Testis (tissue), 2 donors: ENCODE results near the gene GNA14.

Source experiments
- POLR2A ChIP-seq: fragments of 450-650 bp; IDR thresholded peaks from one replicate; pipeline ENCODE4 v1.6.1; 2017; ENCODE audit warnings: antibody characterized with exemption, mild to moderate bottlenecking, moderate library complexity
- TF ChIP-seq, protein P1 (sequence below), 3 experiments: fragments of 450-650 bp in 2 of 3; fragments of 200-600 bp in 1 of 3; sonication (generic) in 1 of 3; IDR thresholded peaks; one replicate each; pipeline ENCODE4 v1.5.1; 2016 to 2019; ENCODE audit warnings: antibody characterized with exemption in 3 of 3, mild to moderate bottlenecking in 2 of 3, moderate library complexity in 1 of 3

DNA sequence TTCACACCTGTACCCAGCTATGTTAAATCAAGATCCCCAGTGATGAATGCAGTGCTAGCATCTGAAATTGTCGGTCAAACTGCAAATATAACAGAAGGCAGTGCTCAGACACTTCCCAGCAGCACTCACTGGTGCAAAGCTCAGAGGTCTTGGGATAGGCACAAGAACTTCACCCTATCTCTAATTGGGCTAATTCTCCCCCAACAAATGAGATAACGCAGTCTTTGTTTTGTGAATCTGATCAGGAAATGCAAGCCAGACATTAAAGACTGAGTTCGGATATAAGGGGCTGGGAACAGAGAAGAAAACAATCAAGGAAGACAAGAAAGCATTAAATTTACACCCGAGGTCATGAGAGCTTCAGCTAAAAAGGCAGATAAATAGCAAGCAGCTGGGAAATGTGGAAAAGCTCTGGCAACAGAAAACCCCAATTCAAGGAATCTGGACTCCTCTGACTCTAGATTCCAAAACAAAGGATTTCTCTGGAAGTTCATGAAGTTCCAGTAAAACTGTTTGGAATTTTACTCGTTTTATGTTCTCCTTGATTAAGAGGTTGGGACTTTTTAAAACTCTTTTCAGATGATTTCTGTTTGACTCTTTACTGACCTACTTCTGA lies 65.1 kb downstream of the GNA14 start:
- TF ChIP-seq, protein P1, sequence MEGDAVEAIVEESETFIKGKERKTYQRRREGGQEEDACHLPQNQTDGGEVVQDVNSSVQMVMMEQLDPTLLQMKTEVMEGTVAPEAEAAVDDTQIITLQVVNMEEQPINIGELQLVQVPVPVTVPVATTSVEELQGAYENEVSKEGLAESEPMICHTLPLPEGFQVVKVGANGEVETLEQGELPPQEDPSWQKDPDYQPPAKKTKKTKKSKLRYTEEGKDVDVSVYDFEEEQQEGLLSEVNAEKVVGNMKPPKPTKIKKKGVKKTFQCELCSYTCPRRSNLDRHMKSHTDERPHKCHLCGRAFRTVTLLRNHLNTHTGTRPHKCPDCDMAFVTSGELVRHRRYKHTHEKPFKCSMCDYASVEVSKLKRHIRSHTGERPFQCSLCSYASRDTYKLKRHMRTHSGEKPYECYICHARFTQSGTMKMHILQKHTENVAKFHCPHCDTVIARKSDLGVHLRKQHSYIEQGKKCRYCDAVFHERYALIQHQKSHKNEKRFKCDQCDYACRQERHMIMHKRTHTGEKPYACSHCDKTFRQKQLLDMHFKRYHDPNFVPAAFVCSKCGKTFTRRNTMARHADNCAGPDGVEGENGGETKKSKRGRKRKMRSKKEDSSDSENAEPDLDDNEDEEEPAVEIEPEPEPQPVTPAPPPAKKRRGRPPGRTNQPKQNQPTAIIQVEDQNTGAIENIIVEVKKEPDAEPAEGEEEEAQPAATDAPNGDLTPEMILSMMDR (IDR thresholded peaks at IDR 0.05) = no peak
- no peak for TF ChIP-seq POLR2A
